COLO829 (cell line): ENCODE data around the gene CLIP3.
"Not testable (repeated sequence)": the region's sequence is repeated elsewhere in the genome, so short reads cannot be mapped to it uniquely, and the experiment has no call there.

Experiments used
- DNase-seq: peaks from one replicate; pipeline ENCODE4 v3.0.0; 2012; ENCODE audit warnings: low spot score

The CLIP3 gene, protein sequence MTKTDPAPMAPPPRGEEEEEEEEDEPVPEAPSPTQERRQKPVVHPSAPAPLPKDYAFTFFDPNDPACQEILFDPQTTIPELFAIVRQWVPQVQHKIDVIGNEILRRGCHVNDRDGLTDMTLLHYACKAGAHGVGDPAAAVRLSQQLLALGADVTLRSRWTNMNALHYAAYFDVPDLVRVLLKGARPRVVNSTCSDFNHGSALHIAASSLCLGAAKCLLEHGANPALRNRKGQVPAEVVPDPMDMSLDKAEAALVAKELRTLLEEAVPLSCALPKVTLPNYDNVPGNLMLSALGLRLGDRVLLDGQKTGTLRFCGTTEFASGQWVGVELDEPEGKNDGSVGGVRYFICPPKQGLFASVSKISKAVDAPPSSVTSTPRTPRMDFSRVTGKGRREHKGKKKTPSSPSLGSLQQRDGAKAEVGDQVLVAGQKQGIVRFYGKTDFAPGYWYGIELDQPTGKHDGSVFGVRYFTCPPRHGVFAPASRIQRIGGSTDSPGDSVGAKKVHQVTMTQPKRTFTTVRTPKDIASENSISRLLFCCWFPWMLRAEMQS

DNA sequence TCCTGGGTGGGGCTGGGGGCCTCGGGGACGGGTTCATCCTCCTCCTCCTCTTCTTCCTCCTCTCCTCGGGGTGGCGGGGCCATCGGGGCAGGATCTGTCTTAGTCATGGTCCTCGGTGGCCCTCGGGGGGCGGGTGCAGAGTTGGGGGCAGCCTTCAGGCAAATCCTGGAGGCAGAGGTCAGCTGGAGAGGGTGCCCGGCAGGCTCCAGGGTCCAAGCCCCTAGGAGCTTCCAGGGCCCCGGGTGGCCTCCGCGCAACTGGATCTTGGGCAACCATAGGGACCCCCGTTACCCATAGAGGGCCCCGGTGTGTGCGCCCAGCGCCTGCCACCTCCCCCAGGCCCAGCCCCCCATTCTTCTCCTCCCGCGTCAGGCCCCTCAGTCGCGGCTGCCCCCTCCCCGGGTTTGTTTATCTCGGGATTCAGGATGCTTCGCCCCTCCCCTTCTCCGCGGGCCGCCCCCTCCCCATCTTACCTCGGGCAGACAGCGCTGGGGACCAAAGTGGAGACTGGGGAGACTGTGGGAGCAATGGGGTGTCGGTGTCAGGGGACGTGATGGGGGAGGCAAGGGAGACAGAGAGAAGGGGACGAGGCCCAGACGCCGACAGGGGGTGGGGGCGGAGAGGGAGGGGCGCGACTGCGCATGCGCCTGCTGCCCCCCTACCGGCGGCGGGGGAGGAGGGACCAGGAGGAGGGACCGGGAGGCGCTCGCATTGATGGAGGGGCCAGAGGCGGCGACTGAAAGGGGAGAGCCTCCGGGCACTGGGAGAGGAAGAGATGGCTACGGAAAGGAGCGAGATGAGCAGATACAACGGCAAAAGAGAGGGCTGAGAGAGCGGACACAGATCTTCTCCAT, at the start of gene CLIP3:
CLIP3 (minus strand) TSS at position 623 of the 854 bp plus-strand sequence; CDS start at position 107, 516 bp downstream.
- DNase-seq, result peak; percentile 64

DNA sequence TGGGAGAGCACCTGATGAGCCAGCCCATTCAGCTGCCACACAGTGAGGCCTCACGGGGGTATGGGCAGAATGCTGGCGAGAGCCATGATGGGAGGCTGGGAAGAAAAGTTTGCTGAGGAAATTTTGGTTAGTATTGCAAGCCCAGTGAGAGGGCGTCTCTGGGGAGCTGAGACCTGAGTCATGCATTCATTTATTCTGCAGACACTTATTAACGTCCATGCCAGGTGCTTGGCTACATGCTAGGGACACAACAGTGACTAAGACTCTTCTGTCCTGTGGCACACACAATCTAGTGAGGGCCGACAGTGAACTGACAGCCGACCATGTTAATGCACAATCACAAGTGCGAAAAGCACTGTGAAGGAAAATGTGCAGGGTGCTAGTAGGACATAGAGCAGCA, 49.2 kb upstream of the CLIP3 start:
- no peak for DNase-seq

DNA sequence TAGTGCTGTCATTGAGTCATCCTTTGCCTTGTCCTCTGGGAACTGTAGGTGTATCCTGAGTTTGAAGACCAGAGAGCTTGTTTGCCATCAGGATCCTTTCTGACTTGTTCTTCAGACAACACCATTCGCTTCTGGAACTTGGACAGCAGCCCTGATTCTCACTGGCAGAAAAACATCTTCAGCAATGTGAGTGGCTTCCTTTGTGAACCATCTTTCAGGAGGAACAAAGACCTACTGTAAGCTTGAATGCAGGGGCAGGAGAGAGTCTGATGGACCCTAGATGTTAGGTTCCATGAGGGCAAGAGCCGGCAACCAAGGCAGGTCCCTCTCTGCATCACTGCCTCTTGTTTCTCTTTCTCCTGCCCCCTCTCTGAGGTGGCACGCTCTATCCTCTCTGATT, 48.7 kb upstream of the CLIP3 start:
- DNase-seq, result peak; percentile 25

DNA sequence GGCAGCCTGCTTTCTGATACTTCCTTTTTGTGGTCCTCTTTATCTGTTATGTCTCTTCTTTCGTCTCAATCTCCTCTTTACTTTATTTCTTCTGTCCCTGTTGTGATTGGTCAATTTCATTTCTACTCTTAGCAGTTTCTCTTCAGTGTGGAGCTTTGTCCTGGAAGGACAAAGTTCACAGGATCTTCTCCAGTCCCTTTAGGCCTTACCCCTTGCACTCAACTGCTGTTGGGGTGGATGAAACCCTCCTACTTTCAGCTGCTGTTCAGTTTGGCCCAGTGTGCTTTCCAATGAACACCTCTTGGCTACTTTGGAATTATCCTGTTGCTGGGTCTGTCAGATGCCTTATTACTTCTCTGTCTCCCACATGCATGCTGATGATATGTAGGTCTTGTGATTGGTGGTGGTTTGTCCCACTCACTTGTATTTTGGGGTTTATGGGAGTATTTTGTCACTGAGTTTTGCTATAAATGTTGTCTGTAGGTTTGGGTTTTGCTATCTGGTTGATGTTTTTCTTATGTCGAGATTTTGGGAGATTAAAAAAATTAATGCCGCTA, 46.8 kb upstream of the CLIP3 start:
- DNase-seq, result no peak

DNA sequence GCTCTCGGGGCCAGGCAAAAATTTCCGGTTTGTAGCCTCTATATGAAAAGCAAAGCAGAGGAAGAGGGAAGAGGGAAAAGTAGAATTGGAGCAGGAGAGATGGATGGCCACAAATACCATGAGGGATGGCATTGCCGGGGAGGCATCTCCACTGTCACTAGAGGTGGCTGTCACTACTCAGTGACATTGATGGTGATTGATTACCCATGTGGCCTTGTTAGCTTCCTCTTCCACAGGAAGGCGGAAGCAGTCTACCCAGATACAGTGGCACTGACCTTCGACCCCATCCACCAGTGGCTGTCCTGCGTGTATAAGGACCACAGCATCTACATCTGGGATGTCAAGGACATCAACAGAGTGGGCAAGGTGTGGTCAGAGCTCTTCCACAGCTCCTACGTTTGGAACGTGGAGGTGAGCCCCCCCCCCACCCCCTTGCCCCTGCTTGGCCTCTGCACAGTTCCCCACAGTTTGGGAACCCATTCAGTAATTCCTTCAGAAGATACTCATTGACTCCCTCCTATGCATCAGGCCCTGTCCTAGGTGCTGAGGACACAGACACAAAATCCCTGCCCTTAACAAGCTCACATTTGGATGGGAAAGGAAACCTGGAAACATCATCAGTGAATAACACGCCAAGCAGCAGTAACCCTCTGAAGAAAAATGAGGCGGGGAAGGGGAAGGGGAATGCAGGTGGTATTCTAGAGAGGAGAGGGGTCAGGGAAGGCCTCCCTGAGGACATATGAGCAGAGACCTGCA, 40.6 kb upstream of the CLIP3 start:
- DNase-seq, result no peak

DNA sequence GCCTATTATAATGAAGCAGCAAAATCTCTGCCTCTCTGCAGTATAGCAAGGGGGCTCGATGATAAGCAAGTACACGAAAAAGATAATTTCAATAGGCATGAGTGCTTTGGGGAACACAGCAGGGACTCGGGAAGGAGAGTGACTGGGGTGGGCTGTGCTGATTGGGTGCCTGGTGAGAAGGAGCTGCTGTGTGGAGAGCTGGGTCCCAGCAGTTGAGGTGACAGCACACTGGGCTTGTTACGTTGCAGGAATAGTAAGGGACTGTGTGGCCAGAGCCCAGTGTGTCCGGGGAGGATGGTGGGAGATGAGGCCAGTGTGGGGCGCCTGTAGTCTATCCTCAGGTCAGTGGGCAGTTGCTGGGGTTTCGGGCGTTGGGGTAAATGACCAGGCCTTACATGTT, 39.4 kb upstream of the CLIP3 start:
- no peak for DNase-seq

DNA sequence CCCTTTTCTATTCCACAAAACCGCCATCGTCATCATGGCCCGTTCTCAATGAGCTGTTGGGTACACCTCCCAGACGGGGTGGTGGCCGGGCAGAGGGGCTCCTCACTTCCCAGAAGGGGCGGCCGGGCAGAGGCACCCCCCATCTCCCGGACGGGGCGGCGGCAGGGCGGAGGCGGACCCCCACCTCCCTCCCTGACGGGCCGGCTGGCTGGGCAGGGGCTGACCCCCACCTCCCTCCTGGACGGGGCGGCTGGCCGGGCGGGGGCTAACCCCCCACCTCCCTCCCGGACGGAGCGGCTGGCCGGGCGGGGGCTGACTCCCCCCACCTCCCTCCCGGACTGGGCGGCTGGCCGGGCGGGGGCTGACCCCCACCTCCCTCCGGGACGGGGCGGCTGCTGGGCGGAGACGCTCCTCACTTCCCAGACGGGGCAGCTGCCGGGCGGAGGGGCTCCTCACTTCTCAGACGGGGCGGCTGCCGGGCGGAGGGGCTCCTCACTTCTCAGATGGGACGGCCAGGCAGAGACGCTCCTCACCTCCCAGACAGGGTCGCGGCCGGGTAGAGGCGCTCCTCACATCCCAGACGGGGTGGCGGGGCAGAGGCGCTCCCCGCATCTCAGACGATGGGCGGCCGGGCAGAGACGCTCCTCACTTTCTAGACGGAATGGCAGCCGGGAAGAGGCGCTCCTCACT, 36.3 kb upstream of the CLIP3 start:
- not testable (repeated sequence) for DNase-seq

DNA sequence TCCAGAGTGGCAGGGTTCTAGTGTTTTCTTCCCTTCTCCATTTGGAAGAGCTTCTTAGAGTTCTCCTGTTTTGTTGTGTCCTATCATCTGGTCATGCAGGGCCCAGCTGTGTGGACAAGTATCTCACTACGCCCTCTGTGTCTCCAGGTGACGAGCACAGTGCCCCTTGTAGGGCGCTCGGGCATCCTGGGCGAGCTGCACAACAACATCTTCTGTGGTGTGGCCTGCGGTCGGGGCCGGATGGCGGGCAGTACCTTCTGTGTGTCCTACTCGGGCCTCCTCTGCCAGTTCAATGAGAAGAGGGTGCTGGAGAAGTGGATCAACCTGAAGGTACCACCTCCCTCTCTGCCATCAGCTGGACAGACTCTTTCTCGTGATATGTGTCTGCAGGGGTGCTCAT, 35.0 kb upstream of the CLIP3 start:
- DNase-seq, result no peak

DNA sequence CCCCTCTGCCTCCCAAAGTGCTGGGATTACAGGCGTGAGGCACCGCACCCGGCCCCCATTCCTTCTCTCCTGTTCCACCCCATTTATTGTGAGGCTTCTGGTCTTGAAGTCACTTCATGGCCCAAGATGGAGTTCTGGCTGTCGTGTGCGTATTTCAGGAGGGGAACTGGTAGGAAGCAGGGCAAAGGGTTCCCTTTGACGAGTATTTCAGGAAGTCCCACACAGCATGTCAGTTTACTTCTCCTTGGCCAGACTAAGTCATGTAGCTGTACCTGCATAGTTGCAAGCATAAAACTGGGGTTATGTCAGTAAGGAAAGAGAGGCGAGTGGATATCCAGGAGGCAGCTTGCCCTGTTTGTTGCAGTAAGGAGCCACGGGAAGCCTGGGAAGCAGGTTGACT, 32.2 kb upstream of the CLIP3 start:
- DNase-seq, result no peak

DNA sequence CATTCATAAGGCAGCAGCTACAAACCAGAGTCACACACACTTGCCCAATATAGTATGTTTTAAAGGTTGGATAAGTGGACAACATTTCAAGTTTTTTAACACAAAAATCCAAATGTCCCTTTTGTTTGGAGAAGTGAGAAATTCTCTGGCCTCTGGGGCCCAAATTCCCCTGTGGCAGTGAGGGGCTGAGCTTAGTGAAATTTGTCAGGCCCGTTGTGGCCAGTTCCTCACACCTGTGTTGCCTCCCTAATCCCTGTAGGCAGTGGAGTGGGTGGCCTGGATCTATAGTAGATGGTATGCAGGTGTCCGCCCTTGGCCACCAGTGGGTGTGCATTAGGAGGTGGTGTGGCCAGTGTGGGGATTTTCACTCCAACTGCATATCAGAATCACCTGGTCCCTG, 28.7 kb upstream of the CLIP3 start:
- no peak for DNase-seq

DNA sequence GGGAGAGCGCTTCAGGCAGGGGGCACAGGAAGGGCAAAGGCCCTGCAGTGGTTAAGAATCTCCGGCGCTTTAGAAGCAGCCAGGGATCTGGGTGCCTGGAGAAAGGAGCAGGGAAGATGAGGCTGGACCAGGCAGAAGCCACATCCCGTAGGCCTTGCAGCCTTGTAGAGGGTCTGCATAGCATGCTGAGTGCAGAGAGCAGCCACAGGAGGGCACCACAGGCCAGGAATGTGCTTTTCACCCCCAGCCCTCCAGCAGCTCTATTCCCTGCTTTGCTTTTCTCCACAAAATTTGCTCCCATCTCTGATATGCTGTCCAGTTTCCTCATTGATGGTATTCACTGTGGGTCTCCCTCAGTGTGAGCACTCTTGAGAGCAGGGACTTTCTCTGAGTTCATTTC, 27.8 kb upstream of the CLIP3 start:
- peak; percentile 43 for DNase-seq

DNA sequence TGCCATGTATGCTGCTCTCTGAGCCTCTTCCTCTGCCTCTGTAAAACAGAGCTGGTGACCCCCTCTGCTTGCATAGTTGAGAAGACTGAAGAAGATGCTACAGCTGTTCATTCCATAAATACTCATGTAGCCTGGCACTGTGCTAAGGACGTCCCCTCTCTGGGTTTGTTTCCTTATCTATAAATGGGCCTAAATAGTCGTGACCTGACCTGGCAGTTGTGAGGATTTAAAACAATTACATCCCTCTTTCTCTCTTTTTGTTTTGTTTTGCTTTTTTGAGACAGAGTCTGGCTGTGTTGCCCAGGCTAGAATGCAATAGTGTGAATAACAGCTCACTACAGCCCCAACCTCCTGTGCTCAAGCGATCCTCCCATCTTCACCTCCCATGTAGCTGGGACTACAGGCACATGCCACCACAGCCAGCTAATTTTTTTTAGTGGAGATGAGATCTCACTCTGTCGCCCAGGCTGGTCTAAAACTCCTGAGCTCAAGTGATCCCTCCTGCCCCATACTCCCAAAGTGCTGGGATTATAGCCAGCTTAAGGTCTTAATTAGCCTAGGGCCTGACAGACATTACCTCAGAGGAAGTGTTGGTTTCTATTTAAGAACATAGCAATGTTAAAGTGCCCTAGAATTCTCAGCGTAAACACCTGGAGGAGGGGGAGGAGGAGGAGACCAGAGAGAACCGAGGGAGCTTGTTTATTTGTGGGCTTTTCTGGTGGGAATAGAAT, 26.7 kb upstream of the CLIP3 start:
- DNase-seq, result no peak

DNA sequence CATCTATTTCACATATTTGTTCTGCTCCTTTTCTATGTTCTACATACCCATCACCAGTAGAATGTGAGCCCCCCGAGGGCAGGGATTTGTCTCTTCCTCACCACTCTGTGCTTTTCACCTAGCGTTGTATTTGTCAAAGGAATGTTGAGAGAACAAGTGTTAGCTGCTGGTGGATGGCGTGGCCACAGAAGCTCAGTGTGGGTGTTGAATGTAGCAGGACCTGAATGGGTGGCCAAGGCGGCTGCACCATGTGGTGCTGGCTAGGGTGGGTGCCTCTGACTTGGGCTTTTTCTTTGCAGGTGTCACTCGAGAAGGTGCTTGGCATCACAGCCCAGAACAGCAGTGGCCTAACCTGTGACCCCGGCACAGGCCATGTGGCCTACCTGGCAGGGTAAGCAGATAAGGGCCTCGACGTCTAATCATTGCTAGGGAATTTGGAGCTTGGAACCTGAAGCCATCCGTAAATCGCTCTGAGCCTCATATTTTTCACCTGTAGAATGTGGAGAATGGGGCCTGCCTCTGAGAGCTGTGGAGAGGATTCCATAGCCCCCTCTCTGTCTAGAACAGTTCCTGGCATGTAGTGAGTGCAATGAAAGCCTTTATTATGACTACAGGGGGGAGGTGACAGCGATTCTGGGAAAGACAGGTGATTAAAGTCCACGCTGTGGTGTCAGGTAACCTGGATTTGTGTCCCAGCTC, 26.0 kb upstream of the CLIP3 start:
- DNase-seq, result no peak

DNA sequence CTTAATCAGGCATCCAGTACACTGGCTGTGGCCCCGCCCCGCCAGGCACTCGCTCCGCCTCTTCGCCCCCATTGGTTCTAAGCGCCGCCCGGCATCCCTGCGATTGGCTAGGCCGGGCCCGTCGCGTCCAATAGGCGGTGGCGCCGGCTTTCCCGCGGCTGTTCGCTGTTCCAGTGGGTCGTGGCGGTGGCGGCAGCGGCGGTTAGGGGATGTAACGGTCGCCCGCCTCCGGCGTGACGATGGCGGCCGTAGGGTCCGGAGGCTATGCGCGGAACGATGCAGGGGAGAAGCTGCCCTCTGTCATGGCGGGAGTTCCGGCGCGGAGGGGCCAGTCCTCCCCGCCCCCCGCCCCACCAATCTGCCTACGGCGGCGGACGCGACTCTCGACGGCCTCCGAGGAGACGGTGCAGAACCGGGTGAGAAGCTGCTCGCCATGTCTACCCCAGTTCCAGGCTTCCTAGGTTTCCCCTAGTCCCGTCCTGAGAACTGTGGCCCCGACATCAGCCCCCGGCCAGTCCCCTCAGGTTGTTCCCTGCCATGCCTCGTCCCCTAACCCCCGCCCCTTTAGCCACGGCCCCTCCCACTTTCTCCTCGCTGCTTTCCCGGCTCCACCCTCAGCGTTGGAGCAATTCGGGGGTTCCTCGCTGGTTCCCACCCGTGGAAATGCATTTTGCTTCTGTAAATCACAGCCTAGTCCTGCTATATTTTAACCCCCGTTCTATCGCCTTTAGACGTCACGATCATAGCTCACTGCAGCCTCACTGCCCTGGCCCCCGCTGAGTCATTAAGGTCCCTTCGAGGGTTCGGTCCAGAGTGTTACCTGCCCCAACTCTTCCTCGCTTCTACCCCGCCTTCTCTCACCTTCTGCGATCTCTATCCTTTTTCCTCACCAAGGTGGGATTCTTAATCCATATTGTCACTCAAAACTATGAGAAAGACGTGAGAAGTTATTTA, 22.3 kb upstream of the CLIP3 start, which contains the start of gene WDR62:
WDR62 (plus strand) TSS at position 165 of the 954 bp plus-strand sequence; CDS start at position 240, 75 bp downstream.
- DNase-seq, result peak; percentile 96

DNA sequence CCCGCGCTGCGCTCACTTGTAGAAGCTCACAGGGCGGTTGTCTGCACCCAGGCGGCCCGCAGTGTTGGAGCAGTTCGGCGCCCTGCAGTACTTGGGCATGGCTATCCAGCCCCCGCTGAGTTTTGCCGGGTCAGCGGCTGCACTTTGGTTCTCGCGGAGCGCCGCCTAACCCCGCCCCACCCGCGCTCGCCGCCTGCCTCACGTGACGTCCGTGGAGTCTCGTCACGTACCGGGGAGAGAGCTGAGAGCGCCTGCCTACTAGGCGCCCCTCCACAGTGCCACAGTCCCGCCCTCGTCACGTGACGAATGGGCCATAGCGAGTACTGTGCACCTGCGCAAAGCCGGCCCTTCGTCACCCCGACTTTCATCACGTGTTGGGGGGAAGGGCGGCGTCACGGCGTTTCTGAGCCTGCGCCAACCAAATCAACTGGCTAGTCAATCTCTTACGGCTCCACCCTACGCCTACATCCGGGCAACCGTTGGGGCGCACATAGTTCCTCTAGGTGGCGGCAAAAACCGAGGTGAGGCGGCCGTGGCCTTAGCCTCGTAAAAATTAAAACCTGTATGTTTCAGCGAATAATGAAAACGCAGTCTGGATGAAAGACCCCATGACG, 21.6 kb upstream of the CLIP3 start, which contains the start of gene THAP8:
THAP8 (minus strand) TSS at position 167 of the 614 bp plus-strand sequence; CDS start at position 99, 68 bp downstream.
- peak; percentile 100 for DNase-seq

DNA sequence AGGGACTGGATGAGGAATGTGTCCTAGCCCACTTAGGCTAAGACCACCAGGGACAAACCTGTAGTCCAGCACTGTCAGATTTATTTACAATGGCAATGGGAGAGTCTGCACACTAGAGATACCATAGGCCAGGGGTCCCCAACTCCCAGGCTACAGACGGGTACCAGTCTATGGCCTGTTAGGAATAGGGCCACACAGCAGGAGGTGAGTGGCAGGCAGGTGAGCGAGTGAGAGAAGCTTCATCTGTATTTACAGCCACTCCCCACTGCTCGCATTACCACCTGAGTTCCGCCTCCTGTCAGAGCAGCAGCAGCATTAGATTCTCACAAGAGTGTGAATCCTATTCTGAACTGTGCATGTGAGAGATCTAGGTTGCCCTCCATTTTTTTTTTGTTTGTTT, 19.0 kb upstream of the CLIP3 start:
- no peak for DNase-seq

DNA sequence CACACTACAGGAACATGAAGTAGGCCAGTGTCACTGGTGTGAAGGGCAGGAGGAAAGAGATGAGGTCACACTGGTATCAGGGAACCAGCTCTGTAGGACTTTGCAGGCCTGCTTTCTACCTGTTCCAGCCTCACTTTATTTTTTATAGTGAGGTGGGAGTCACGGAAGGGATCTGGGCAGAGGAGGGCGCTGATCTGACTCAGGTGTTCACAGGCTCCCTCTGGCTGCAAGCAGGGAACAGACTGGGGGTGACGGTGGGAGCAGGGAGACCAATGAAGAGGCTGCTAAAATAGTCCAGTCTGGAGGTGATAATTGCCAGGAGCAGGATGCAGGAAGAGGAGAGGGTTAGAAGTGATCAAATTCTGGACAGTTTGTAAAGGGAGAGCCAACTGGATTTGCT, 18.6 kb upstream of the CLIP3 start:
- no peak for DNase-seq
